C4-2B (cell line): Measurements from ENCODE around the gene KDM1A.

Source experiments
- CTCF ChIP-seq: fragments of 450-650 bp; conservative IDR thresholded peaks from 2 replicates; pipeline ENCODE4 v1.5.1; 2017; ENCODE audit warnings: mild to moderate bottlenecking
- ZFX ChIP-seq: fragments of 450-650 bp; IDR thresholded peaks from 2 replicates; pipeline ENCODE4 v1.6.1; 2017

GRCh38 chr1:22978299-22978698, 41.0 kb upstream of the KDM1A start:
- TF ChIP-seq CTCF (no peak), ZFX (no peak)
